IPS DF 6.9 (cell line): ENCODE data around the gene BCL2A1.

Experiments used
- DNase-seq: peaks from one replicate; pipeline ENCODE4 v3.0.0-alpha.2; 2013; ENCODE audit warnings: low read depth, low spot score
- H3K27ac ChIP-seq: one replicate; pipeline ENCODE4 v1.5.1; 2013; ENCODE audit warnings: low read length, control low read depth
- H3K27me3 ChIP-seq: 2 replicates; pipeline ENCODE4 v1.6.1; 2013; ENCODE audit warnings: mild to moderate bottlenecking, low read length; ENCODE audit not compliant: control insufficient read depth, insufficient read depth
- H3K36me3 ChIP-seq: 2 replicates; pipeline ENCODE4 v1.6.1; 2013; ENCODE audit warnings: low read length; ENCODE audit not compliant: control insufficient read depth, insufficient read depth
- H3K4me1 ChIP-seq: 2 replicates; pipeline ENCODE4 v1.6.1; 2013; ENCODE audit warnings: low read length; ENCODE audit not compliant: control insufficient read depth, insufficient read depth
- H3K4me3 ChIP-seq: 2 replicates; pipeline ENCODE4 v1.5.1; 2013; ENCODE audit warnings: mild to moderate bottlenecking, low read length
- H3K9me3 ChIP-seq: 2 replicates; pipeline ENCODE4 v1.6.1; 2013; ENCODE audit warnings: low read length, inconsistent platforms; ENCODE audit not compliant: control insufficient read depth, insufficient read depth
- WGBS: extraction: QIAGEN DNeasy Blood & Tissue Kit; methylation state at CpG from one replicate; pipeline ENCODE4 v1.1.7; 2013; ENCODE audit warnings: mixed read lengths, missing lambda C conversion rate; ENCODE audit not compliant: insufficient read length, insufficient coverage; 5-methylcytosine and 5-hydroxymethylcytosine counted together

BCL2A1 gene

DNA sequence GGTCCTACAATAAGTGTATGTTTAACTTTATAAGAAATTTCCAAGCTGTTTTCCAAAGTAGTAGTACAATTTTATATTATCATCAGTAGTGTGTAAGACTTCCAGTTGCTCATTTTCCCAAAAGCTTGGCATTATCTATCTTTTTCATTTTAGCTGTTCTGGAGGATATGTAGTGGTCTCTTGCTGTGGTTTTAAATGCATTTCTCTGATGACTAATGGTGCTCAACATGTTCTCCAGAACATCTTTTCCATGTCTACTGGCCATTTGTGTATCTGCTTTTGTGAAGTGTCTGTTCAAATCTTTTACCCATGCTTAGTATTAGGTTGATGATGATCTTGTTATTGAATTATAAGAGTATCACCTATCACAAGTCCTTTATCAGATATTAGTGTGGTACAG lies 13.3 kb downstream of the BCL2A1 start:
- DNase-seq, result no peak
- no peaks in the 10 kb centered on the region for H3K9me3 ChIP-seq
- no peaks in the 10 kb centered on the region for H3K27me3 ChIP-seq
- no peak overlapping the region for H3K4me3 ChIP-seq
- H3K36me3 ChIP-seq, result no peaks in the 10 kb centered on the region
- no peaks in the 10 kb centered on the region for H3K4me1 ChIP-seq
- no peak overlapping the region for H3K27ac ChIP-seq

DNA sequence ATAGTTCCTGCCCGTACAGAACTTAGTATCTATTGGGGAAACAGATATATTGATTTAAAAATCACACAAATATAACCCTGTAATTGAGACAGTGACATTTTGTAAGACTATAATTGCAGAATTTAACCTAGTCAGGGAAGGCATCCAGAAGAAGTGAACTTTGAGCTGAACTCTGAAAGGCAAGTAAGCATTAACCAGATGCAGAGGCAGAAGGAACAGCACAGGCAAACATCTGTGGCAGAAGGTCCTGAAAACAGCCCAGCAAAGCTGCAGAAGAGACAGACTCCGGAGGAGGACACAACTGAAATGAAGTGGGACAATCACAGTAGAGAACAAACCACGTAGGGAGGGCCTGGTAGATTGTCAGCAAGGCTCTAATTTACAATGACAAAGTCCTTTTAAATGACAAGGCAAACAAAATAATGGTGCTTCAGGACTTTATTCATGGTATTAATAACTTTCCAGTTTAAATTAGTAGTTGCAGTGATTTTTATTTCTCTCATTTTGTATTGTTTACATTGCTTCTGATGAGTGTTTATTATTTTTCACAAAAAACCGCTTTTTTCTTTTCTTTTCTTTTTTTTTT lies 14.5 kb downstream of the BCL2A1 start:
- H3K4me1 ChIP-seq, result no peaks in the 10 kb centered on the region
- H3K9me3 ChIP-seq, result no peaks in the 10 kb centered on the region
- H3K36me3 ChIP-seq, result no peaks in the 10 kb centered on the region
- no peak overlapping the region for H3K4me3 ChIP-seq
- no peaks in the 10 kb centered on the region for H3K27me3 ChIP-seq
- no CpG with 5 or more reads among the region's 4 CpGs for WGBS
- H3K27ac ChIP-seq, result no peak overlapping the region
- no peak for DNase-seq

DNA sequence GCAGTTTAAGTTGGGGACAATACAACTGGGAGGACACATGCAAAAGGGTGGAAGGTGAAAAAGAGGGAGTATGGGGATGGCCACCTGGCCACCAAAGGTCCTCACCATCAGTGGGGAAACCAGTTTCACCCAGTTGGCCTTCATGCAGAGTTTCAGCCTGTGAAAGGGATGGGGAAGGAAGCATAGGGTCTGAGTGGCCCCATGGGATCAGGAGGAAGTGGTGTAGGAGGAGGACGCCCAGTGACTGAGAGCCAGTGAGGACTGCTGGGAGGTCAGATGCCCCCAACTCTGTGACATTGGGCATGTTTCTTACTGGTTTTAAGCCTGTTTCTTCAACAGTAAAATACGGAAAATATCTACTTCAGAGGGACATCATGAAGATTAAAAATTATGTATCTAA lies 16.3 kb downstream of the BCL2A1 start:
- no peak overlapping the region for H3K4me3 ChIP-seq
- no peak for DNase-seq
- H3K27me3 ChIP-seq, result no peaks in the 10 kb centered on the region
- WGBS, result no CpG with 5 or more reads among the region's 2 CpGs
- H3K4me1 ChIP-seq, result no peaks in the 10 kb centered on the region
- H3K36me3 ChIP-seq, result no peaks in the 10 kb centered on the region
- no peak overlapping the region for H3K27ac ChIP-seq
- no peaks in the 10 kb centered on the region for H3K9me3 ChIP-seq

DNA sequence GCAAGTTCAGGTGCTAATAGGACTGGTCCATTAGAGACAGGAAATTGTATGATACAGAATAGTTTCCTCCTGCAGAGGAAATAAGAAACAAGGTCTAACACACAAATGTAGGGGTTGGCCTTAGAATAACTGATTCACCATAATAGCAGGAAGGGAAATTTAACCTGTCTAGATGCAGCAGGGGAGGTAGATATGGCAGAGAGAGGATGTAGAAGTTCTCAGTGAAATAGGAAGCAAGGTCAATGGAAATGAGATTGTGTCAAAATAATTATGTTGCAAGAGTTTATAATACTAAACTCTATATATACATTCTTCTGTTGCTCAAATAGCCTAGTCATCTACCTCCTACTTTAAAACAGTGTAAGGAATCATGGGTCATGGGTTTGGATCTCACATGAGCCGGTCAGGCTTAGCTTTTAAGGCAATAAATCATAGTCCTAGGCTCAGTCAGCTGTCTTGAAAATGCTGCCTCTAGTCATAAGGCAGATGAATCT lies 17.0 kb downstream of the BCL2A1 start:
- H3K27ac ChIP-seq, result no peak overlapping the region
- no peaks in the 10 kb centered on the region for H3K9me3 ChIP-seq
- no peak overlapping the region for H3K4me3 ChIP-seq
- no peaks in the 10 kb centered on the region for H3K27me3 ChIP-seq
- H3K36me3 ChIP-seq, result no peaks in the 10 kb centered on the region
- DNase-seq, result no peak
- H3K4me1 ChIP-seq, result no peaks in the 10 kb centered on the region
- WGBS, result no CpG with 5 or more reads among the region's 1 CpG

DNA sequence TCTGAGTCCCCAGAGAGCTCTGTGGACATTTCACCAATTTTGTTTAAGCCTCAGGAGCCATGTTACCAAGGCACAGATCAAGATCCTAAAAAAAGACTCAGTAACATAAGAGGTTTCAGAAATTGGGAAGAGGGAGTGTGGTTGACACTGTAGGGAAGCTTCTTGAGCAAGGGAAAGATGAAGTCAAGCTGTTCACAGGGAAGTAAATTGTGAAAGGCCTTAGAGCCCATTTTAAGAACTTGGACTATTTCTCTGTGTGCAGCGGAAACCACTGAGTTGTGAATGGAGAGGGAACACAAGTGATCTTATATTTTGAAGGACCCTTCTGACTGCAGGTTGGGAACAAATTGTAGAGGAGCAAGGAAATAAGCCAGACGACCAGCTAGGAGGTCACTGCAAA lies 18.7 kb downstream of the BCL2A1 start:
- Histone ChIP-seq H3K36me3 (no peaks in the 10 kb centered on the region), H3K27ac (no peak overlapping the region), H3K4me3 (no peak overlapping the region), H3K4me1 (no peaks in the 10 kb centered on the region), H3K27me3 (no peaks in the 10 kb centered on the region), H3K9me3 (no peaks in the 10 kb centered on the region)
- WGBS, result no CpG with 5 or more reads among the region's 2 CpGs
- DNase-seq, result no peak

GRCh38 chr15:79950247-79950646 lies 20.7 kb downstream of the BCL2A1 start:
- Histone ChIP-seq H3K4me1 (no peaks in the 10 kb centered on the region), H3K36me3 (no peaks in the 10 kb centered on the region), H3K9me3 (no peaks in the 10 kb centered on the region), H3K27me3 (no peaks in the 10 kb centered on the region), H3K27ac (no peak overlapping the region), H3K4me3 (no peak overlapping the region)
- WGBS, result no CpG with 5 or more reads among the region's 2 CpGs
- no peak for DNase-seq

- Histone ChIP-seq H3K4me1 (no peaks in the 10 kb centered on the region), H3K36me3 (no peaks in the 10 kb centered on the region), H3K4me3 (no peak overlapping the region), H3K27me3 (no peaks in the 10 kb centered on the region), H3K27ac (no peak overlapping the region), H3K9me3 (no peaks in the 10 kb centered on the region)
- no CpG with 5 or more reads among the region's 3 CpGs for WGBS
- DNase-seq, result no peak
Measured at GRCh38 chr15:79948761-79949160, 22.2 kb downstream of the BCL2A1 start.

DNA sequence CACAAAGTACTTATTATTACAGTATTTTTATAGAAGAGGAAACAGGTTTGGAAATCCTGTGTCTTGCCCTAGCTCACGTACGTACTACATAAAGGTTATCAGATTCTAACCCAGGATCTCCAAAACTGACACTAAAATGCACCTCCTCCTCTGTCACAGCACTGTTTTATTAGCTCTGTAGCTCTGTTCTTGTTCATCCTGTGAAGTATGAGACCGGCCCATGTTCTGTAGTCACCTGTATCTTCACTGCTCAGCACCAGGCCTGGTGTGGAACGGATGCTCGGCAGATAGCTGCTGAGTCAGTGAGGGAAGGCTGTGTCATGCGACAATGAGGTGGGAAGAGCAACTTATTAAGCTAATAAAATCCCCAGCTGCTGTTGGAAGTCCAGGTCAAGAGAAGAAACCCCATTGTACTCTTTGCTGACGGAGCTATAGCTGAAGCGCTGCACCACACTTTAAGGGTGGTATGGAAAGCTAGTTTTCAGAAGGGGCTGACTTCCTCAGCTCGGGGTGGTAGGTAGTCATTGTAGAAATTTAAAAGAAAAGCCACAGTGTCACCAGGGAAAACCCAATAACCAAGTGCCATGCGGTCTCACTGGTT lies 22.8 kb downstream of the BCL2A1 start:
- no peaks in the 10 kb centered on the region for H3K9me3 ChIP-seq
- no CpG with 5 or more reads among the region's 10 CpGs for whole genome bisulfite sequencing
- H3K27ac ChIP-seq, result no peak overlapping the region
- DNase-seq, result no peak
- no peak overlapping the region for H3K4me3 ChIP-seq
- no peaks in the 10 kb centered on the region for H3K36me3 ChIP-seq
- H3K4me1 ChIP-seq, result no peaks in the 10 kb centered on the region
- no peaks in the 10 kb centered on the region for H3K27me3 ChIP-seq

DNA sequence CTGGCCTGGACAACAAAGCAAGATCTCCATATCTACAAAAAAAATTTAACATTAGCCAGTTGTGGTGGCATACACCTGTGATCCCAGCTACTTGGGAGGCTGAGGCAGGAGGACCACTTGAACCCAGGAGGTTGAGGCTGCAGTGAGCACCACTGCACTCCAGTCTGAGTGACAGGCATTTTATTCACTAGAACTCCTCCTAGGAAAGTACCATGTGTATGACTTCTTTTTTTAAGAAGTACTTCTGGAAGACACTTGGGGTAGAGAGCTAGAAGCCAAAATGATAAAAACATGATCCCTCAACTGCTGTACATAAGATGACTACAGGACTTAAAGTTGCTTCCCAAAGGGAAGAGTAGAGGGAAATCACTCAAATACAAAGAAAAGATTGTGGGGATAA lies 24.0 kb downstream of the BCL2A1 start:
- no peak overlapping the region for H3K4me3 ChIP-seq
- no peaks in the 10 kb centered on the region for H3K36me3 ChIP-seq

GRCh38 chr15:79944622-79945021 lies 26.4 kb downstream of the BCL2A1 start:
- DNase-seq, result no peak
- Histone ChIP-seq H3K36me3 (no peaks in the 10 kb centered on the region), H3K4me3 (no peak overlapping the region), H3K27ac (no peak overlapping the region), H3K9me3 (no peaks in the 10 kb centered on the region), H3K4me1 (no peaks in the 10 kb centered on the region), H3K27me3 (no peaks in the 10 kb centered on the region)
- WGBS, result no CpG with 5 or more reads among the region's 7 CpGs

More for the DNA sequence above, 24.0 kb downstream of the BCL2A1 start:
- DNase-seq, result no peak
- Histone ChIP-seq H3K27ac (no peak overlapping the region), H3K4me1 (no peaks in the 10 kb centered on the region), H3K9me3 (no peaks in the 10 kb centered on the region), H3K27me3 (no peaks in the 10 kb centered on the region)

- no peaks in the 10 kb centered on the region for H3K9me3 ChIP-seq
- no peaks in the 10 kb centered on the region for H3K36me3 ChIP-seq
- H3K4me1 ChIP-seq, result no peaks in the 10 kb centered on the region
- DNase-seq, result no peak
- no peaks in the 10 kb centered on the region for H3K27me3 ChIP-seq
- no peak overlapping the region for H3K4me3 ChIP-seq
- no CpG with 5 or more reads among the region's 1 CpG for WGBS
- no peak overlapping the region for H3K27ac ChIP-seq
Measured at GRCh38 chr15:79943820-79944219, 27.2 kb downstream of the BCL2A1 start.
